RWPE2 (cell line): ENCODE measurements around the gene ZDHHC13.
A peak's percentile ranks its signal among the peaks of the same experiment; 100 is the strongest.

Source experiments
- ATAC-seq: fragments of 200-7000 bp; cut with Tn5 transposase; 3 replicates; pipeline ENCODE4 v1.9.1; 2021; ENCODE audit warnings: low read depth
- DNase-seq: peaks from one replicate; pipeline ENCODE4 v3.0.0-alpha.2; 2020; ENCODE audit warnings: low spot score
- H3K27ac ChIP-seq: fragments of 450-650 bp; 2 replicates; pipeline ENCODE4 v1.5.1; 2017; ENCODE audit warnings: mild to moderate bottlenecking; ENCODE audit not compliant: poor library complexity, severe bottlenecking
- H3K27me3 ChIP-seq: fragments of 250-450 bp; sonication (Bioruptor Pico); 2 replicates; pipeline ENCODE4 v1.5.1; 2021; ENCODE audit warnings: mild to moderate bottlenecking, moderate library complexity; ENCODE audit not compliant: insufficient read depth, poor library complexity, severe bottlenecking
- H3K36me3 ChIP-seq: fragments of 250-450 bp; sonication (Bioruptor Pico); 2 replicates; pipeline ENCODE4 v1.5.1; 2020; ENCODE audit warnings: low read depth, mild to moderate bottlenecking, moderate library complexity
- H3K4me1 ChIP-seq: fragments of 250-450 bp; sonication (Bioruptor Pico); 2 replicates; pipeline ENCODE4 v1.5.1; 2021; ENCODE audit warnings: mild to moderate bottlenecking, moderate library complexity; ENCODE audit not compliant: insufficient read depth, poor library complexity, severe bottlenecking
- H3K4me3 ChIP-seq: fragments of 250-450 bp; sonication (Bioruptor Pico); 2 replicates; pipeline ENCODE4 v1.5.1; 2021; ENCODE audit warnings: mild to moderate bottlenecking, moderate library complexity; ENCODE audit not compliant: severe bottlenecking
- H3K9me3 ChIP-seq: fragments of 250-450 bp; sonication (Bioruptor Pico); 2 replicates; pipeline ENCODE4 v1.5.1; 2021; ENCODE audit warnings: mild to moderate bottlenecking, moderate library complexity; ENCODE audit not compliant: severe bottlenecking
- TF ChIP-seq, protein P1 (sequence below): fragments of 450-650 bp; IDR thresholded peaks from one replicate; pipeline ENCODE4 v1.5.1; 2017; ENCODE audit warnings: mild to moderate bottlenecking, moderate library complexity; ENCODE audit not compliant: poor library complexity, severe bottlenecking

ZDHHC13 gene

DNA sequence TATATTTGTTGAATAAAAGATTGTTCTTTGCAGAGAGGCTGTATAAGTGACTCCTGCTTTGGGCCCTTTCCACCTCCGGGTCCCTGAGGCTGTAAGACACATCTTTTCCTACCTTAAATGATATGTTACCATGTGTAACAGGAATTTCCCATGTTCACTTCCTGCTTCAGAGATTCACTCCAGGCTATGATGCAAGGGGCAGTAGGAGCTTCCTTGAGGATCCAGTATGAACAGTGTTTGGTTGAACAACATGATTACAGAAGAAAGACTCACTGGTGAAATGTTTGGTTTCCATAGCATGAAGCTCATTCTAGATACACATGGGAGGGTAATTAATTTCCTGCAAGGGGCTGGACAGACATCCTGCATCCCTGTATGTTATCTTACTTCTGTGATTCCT, 25.6 kb upstream of the ZDHHC13 start:
- Histone ChIP-seq H3K4me3 (no peak overlapping the region), H3K27ac (no peak overlapping the region), H3K9me3 (no peaks in the 10 kb centered on the region), H3K4me1 (peaks cover 29% of the 10 kb centered on the region), H3K27me3 (no peaks in the 10 kb centered on the region), H3K36me3 (no peaks in the 10 kb centered on the region)
- ATAC-seq (no peak), DNase-seq (no peak)
- TF ChIP-seq, protein P1, sequence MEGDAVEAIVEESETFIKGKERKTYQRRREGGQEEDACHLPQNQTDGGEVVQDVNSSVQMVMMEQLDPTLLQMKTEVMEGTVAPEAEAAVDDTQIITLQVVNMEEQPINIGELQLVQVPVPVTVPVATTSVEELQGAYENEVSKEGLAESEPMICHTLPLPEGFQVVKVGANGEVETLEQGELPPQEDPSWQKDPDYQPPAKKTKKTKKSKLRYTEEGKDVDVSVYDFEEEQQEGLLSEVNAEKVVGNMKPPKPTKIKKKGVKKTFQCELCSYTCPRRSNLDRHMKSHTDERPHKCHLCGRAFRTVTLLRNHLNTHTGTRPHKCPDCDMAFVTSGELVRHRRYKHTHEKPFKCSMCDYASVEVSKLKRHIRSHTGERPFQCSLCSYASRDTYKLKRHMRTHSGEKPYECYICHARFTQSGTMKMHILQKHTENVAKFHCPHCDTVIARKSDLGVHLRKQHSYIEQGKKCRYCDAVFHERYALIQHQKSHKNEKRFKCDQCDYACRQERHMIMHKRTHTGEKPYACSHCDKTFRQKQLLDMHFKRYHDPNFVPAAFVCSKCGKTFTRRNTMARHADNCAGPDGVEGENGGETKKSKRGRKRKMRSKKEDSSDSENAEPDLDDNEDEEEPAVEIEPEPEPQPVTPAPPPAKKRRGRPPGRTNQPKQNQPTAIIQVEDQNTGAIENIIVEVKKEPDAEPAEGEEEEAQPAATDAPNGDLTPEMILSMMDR = peak; percentile 6

DNA sequence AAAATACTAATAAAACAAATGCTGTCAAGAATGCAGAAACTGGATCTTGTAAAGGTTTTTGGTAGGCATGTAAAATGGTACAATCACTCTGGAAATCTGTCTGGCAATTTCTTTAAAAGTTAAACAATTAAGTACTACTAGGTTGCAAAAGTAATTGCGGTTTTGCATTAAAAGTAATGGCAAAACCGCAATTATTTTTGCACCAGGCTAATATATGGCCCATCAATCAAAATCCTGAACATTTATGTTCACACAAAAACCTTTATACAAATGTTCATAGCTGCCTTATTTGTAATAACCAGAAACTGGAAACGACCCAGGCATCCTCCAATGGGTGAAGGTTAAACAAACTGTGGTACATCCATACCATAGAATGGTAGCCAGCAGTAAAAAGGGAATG, 24.6 kb upstream of the ZDHHC13 start:
- H3K9me3 ChIP-seq = no peaks in the 10 kb centered on the region
- TF ChIP-seq, protein P1 = no peak
- peaks cover 26% of the 10 kb centered on the region for H3K4me1 ChIP-seq
- DNase-seq = no peak
- no peak for ATAC-seq
- H3K36me3 ChIP-seq = no peaks in the 10 kb centered on the region
- H3K27ac ChIP-seq = no peak overlapping the region
- no peaks in the 10 kb centered on the region for H3K27me3 ChIP-seq
- H3K4me3 ChIP-seq = no peak overlapping the region

DNA sequence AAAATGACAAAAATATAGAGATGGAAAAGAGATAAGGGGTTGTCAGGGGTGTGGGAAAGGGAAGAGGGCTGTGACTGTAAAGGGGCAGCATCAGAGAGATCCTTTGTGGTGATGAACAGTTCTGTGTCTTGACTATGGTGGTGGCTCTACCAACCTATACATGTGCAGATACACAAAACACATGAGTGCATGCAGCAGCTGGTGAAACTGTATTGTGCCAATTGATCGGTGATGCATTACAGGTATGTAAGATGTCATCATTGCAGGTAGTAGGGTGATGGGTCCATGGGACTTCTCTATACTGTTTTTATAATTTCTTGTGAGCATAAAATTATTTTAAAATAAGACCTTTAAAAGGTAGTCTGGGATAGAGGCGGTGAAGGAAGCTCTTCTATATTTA, 24.1 kb upstream of the ZDHHC13 start:
- no peak overlapping the region for H3K27ac ChIP-seq
- no peak for DNase-seq
- no peaks in the 10 kb centered on the region for H3K27me3 ChIP-seq
- peaks cover 21% of the 10 kb centered on the region for H3K4me1 ChIP-seq
- TF ChIP-seq, protein P1 = no peak
- no peak overlapping the region for H3K4me3 ChIP-seq
- H3K36me3 ChIP-seq = no peaks in the 10 kb centered on the region
- no peaks in the 10 kb centered on the region for H3K9me3 ChIP-seq
- ATAC-seq = no peak

DNA sequence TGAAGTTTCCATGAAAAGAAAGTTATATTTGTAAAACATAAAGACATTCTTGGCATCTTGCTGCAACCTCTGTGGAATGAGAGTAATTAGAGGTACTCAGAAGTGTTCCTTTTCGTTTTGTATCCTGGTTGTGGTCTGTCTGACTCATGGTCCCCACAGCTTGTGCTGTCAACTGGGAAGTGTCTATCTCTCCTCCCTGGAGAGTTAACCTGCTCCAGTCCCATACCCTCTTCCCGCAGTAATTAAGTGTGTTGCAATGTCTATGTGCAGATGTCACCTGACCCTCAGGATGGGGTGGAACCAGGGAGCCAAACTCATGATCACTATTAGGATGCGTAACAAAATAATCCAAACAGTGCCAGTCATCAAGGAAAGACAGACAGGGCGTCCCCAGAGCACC, 23.0 kb upstream of the ZDHHC13 start:
- TF ChIP-seq, protein P1 = no peak
- ATAC-seq (no peak), DNase-seq (no peak)

DNA sequence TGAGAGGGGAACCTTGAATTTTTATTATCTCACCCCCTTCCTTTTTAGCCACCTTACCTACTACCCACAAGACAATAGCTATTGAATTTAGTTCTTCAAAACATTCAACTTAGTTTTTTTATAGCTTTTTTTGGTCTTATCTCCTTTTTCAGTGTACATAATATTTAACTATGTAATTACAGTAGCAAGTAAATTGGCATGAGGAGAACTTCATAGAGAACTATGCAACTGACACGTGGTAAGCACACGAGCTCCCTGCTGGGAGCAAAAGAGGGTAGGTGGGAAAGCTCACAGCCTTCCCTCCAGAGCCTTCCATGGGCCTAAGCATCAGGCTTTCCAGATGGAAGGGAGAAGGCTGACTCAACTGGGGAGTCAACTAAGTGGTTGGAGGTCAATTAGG, 22.1 kb upstream of the ZDHHC13 start:
- Histone ChIP-seq H3K4me3 (no peak overlapping the region), H3K27ac (no peak overlapping the region), H3K9me3 (no peaks in the 10 kb centered on the region), H3K36me3 (no peaks in the 10 kb centered on the region), H3K4me1 (peaks cover 3% of the 10 kb centered on the region), H3K27me3 (no peaks in the 10 kb centered on the region)
- no peak for DNase-seq
- ATAC-seq = no peak
- TF ChIP-seq, protein P1 = no peak

More for the DNA sequence above, 23.0 kb upstream of the ZDHHC13 start:
- no peaks in the 10 kb centered on the region for H3K36me3 ChIP-seq
- no peaks in the 10 kb centered on the region for H3K9me3 ChIP-seq
- H3K27me3 ChIP-seq = no peaks in the 10 kb centered on the region
- H3K27ac ChIP-seq = no peak overlapping the region
- H3K4me1 ChIP-seq = peaks cover 9% of the 10 kb centered on the region
- no peak overlapping the region for H3K4me3 ChIP-seq
